Chondrocyte (in vitro differentiated cells): ENCODE results near the gene GNPAT. TPM values are rescaled to one million over a fixed set of nuclear protein-coding genes. Genes with fewer than 3 reads are reported as not detected.

Experiments
- DNase-seq: peaks from one replicate; pipeline ENCODE4 v3.0.0; 2021; ENCODE audit warnings: mixed read lengths, low spot score
- H3K27ac Mint-ChIP-seq: one replicate; pipeline ENCODE4 v1.8.0; 2021; ENCODE audit warnings: mild to moderate bottlenecking, moderate library complexity, mixed read lengths; ENCODE audit not compliant: unreplicated experiment
- H3K27me3 Mint-ChIP-seq: 2 replicates; pipeline ENCODE4 v1.8.0; 2021; ENCODE audit warnings: low read depth, mixed read lengths
- H3K36me3 Mint-ChIP-seq: 2 replicates; pipeline ENCODE4 v1.8.0; 2021; ENCODE audit warnings: low read depth, mixed read lengths
- H3K4me1 Mint-ChIP-seq: 2 replicates; pipeline ENCODE4 v1.8.0; 2021; ENCODE audit warnings: low read depth, mild to moderate bottlenecking, mixed read lengths
- H3K4me3 Mint-ChIP-seq: one replicate; pipeline ENCODE4 v1.8.0; 2021; ENCODE audit warnings: mild to moderate bottlenecking, moderate library complexity, mixed read lengths; ENCODE audit not compliant: unreplicated experiment
- H3K9me3 Mint-ChIP-seq: 2 replicates; pipeline ENCODE4 v1.8.0; 2021; ENCODE audit warnings: low read depth, mixed read lengths
- CTCF ChIP-seq: fragments of 200-600 bp; sonication (generic); IDR thresholded peaks from 2 replicates; pipeline ENCODE4 v1.5.0; 2021; ENCODE audit warnings: antibody characterized with exemption, mild to moderate bottlenecking, moderate library complexity
- total RNA-seq: library from RNA; stranded (reverse); gene quantifications from 3 replicates; pipeline ENCODE4 v1.2.1, GENCODE V29; 2021

Gene GNPAT
- total RNA-seq, 1 donor from 2014 or later = 37.9 TPM

- Mint-ChIP-seq H3K9me3 (no peaks in the 10 kb centered on the region), H3K4me3 (no peak overlapping the region), H3K27me3 (no peaks in the 10 kb centered on the region), H3K4me1 (peaks cover 17% of the 10 kb centered on the region), H3K27ac (no peak overlapping the region), H3K36me3 (peaks cover 27% of the 10 kb centered on the region)
- no peak for TF ChIP-seq CTCF
- DNase-seq = no peak
Measured at GRCh38 chr1:231278100-231278790, 37.2 kb downstream of the GNPAT start.

GRCh38 chr1:231279081-231279480, 38.1 kb downstream of the GNPAT start:
- Mint-ChIP-seq H3K36me3 (peaks cover 26% of the 10 kb centered on the region), H3K9me3 (no peaks in the 10 kb centered on the region), H3K4me3 (no peak overlapping the region), H3K27ac (no peak overlapping the region), H3K4me1 (peaks cover 15% of the 10 kb centered on the region), H3K27me3 (no peaks in the 10 kb centered on the region)
- no peak for TF ChIP-seq CTCF
- DNase-seq = no peak

- Mint-ChIP-seq H3K36me3 (peaks cover 22% of the 10 kb centered on the region), H3K9me3 (no peaks in the 10 kb centered on the region), H3K27ac (no peak overlapping the region), H3K4me1 (peaks cover 11% of the 10 kb centered on the region), H3K27me3 (no peaks in the 10 kb centered on the region), H3K4me3 (no peak overlapping the region)
- no peak for TF ChIP-seq CTCF
- DNase-seq = no peak
Measured at GRCh38 chr1:231279683-231280082, 38.7 kb downstream of the GNPAT start.

GRCh38 chr1:231284441-231284840, 43.4 kb downstream of the GNPAT start:
- H3K27ac Mint-ChIP-seq = no peak overlapping the region
- H3K4me3 Mint-ChIP-seq = no peak overlapping the region
- no peak for TF ChIP-seq CTCF
- no peak for DNase-seq
- H3K36me3 Mint-ChIP-seq = no peaks in the 10 kb centered on the region
- no peaks in the 10 kb centered on the region for H3K9me3 Mint-ChIP-seq
- H3K27me3 Mint-ChIP-seq = no peaks in the 10 kb centered on the region
- H3K4me1 Mint-ChIP-seq = no peaks in the 10 kb centered on the region

GRCh38 chr1:231286603-231287002, 45.6 kb downstream of the GNPAT start:
- DNase-seq = no peak
- Mint-ChIP-seq H3K27me3 (no peaks in the 10 kb centered on the region), H3K4me1 (no peaks in the 10 kb centered on the region), H3K36me3 (no peaks in the 10 kb centered on the region), H3K27ac (no peak overlapping the region), H3K4me3 (no peak overlapping the region), H3K9me3 (no peaks in the 10 kb centered on the region)
- TF ChIP-seq CTCF = no peak
